ENCODE results near the gene SOX11.

DNA sequence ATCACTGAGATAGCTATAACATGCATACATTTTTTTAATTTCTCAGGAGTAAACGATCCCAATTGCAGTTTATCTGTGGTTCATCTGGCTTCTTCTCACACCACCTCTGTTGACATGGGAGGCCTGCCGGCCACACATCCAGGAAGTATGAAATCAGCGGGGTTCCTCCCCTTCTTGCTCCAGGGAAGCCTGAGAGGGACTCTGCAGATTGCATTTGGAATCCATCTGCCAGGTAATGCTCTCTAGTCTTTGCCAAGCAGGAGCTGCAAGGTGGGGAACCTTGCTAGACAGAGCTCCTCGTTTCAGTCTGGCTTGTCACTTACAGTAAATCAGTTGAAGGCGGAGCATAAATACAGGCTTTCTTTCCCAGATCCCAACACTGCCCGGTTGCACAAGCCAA lies 49.9 kb downstream of the SOX11 start:
- TF ChIP-seq GLIS3 (CRISPR knock-in tag; IDR thresholded peaks at IDR 0.05) (no peak), BACH2 (CRISPR knock-in tag; IDR thresholded peaks at IDR 0.05; ENCODE audit: borderline replicate concordance) (no peak), TCF4 (CRISPR knock-in tag; IDR thresholded peaks at IDR 0.05; ENCODE audit: borderline replicate concordance) (no peak)
- TF ChIP-seq, protein P1, sequence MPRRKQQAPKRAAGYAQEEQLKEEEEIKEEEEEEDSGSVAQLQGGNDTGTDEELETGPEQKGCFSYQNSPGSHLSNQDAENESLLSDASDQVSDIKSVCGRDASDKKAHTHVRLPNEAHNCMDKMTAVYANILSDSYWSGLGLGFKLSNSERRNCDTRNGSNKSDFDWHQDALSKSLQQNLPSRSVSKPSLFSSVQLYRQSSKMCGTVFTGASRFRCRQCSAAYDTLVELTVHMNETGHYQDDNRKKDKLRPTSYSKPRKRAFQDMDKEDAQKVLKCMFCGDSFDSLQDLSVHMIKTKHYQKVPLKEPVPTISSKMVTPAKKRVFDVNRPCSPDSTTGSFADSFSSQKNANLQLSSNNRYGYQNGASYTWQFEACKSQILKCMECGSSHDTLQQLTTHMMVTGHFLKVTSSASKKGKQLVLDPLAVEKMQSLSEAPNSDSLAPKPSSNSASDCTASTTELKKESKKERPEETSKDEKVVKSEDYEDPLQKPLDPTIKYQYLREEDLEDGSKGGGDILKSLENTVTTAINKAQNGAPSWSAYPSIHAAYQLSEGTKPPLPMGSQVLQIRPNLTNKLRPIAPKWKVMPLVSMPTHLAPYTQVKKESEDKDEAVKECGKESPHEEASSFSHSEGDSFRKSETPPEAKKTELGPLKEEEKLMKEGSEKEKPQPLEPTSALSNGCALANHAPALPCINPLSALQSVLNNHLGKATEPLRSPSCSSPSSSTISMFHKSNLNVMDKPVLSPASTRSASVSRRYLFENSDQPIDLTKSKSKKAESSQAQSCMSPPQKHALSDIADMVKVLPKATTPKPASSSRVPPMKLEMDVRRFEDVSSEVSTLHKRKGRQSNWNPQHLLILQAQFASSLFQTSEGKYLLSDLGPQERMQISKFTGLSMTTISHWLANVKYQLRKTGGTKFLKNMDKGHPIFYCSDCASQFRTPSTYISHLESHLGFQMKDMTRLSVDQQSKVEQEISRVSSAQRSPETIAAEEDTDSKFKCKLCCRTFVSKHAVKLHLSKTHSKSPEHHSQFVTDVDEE (CRISPR knock-in tag; IDR thresholded peaks at IDR 0.05) = no peak
- TF ChIP-seq, protein P2, sequence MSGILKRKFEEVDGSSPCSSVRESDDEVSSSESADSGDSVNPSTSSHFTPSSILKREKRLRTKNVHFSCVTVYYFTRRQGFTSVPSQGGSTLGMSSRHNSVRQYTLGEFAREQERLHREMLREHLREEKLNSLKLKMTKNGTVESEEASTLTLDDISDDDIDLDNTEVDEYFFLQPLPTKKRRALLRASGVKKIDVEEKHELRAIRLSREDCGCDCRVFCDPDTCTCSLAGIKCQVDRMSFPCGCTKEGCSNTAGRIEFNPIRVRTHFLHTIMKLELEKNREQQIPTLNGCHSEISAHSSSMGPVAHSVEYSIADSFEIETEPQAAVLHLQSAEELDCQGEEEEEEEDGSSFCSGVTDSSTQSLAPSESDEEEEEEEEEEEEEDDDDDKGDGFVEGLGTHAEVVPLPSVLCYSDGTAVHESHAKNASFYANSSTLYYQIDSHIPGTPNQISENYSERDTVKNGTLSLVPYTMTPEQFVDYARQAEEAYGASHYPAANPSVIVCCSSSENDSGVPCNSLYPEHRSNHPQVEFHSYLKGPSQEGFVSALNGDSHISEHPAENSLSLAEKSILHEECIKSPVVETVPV (CRISPR knock-in tag; IDR thresholded peaks at IDR 0.05) = no peak
- TF ChIP-seq, protein P3, sequence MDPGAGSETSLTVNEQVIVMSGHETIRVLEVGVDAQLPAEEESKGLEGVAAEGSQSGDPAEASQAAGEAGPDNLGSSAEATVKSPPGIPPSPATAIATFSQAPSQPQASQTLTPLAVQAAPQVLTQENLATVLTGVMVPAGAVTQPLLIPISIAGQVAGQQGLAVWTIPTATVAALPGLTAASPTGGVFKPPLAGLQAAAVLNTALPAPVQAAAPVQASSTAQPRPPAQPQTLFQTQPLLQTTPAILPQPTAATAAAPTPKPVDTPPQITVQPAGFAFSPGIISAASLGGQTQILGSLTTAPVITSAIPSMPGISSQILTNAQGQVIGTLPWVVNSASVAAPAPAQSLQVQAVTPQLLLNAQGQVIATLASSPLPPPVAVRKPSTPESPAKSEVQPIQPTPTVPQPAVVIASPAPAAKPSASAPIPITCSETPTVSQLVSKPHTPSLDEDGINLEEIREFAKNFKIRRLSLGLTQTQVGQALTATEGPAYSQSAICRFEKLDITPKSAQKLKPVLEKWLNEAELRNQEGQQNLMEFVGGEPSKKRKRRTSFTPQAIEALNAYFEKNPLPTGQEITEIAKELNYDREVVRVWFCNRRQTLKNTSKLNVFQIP (CRISPR knock-in tag; IDR thresholded peaks at IDR 0.05; ENCODE audit: borderline replicate concordance, low read depth) = no peak
